M059J (cell line): Measurements from ENCODE around the gene MDM2. TPM values are rescaled to one million over a fixed set of nuclear protein-coding genes. Genes with fewer than 3 reads are reported as not detected.

ENCODE experiments used
- DNase-seq: peaks from one replicate; pipeline ENCODE4 v3.0.0-alpha.2; 2012; ENCODE audit warnings: low read depth
- total RNA-seq: library from RNA; depleted of rRNA; stranded (reverse); fragments of >200 nt; shearing (Covaris generic); gene quantifications from 2 replicates; pipeline ENCODE4 v1.2.3, GENCODE V29; 2014; rRNA removed

The MDM2 gene
- total RNA-seq, result 33.5 and 45.2 TPM in 2 replicates

GRCh38 chr12:68807576-68808387 is at the start of gene MDM2:
Gene MDM2 (plus strand): TSS chr12:68808177. CDS start chr12:68808478, 301 bp downstream.
- peak; percentile 86 for DNase-seq

GRCh38 chr12:68759852-68760251 is 48.1 kb upstream of the MDM2 start:
- DNase-seq, result no peak

- no peak for DNase-seq
Measured at GRCh38 chr12:68760806-68761441, 47.1 kb upstream of the MDM2 start.

- DNase-seq, result no peak
Measured at GRCh38 chr12:68761442-68761812, 46.5 kb upstream of the MDM2 start.

- no peak for DNase-seq
Measured at GRCh38 chr12:68761901-68762630, 45.9 kb upstream of the MDM2 start.

- no peak for DNase-seq
Measured at GRCh38 chr12:68762691-68763090, 45.3 kb upstream of the MDM2 start.

- DNase-seq, result no peak
Measured at GRCh38 chr12:68765696-68766095, 42.3 kb upstream of the MDM2 start.

GRCh38 chr12:68766646-68767045 is 41.3 kb upstream of the MDM2 start:
- no peak for DNase-seq

- DNase-seq, result no peak
Measured at GRCh38 chr12:68767191-68767590, 40.8 kb upstream of the MDM2 start.

- no peak for DNase-seq
Measured at GRCh38 chr12:68768431-68768939, 39.5 kb upstream of the MDM2 start.

GRCh38 chr12:68769941-68770340 is 38.0 kb upstream of the MDM2 start:
- DNase-seq, result no peak

GRCh38 chr12:68771223-68771925 is 36.6 kb upstream of the MDM2 start:
- DNase-seq, result no peak

- DNase-seq, result no peak
Measured at GRCh38 chr12:68772714-68773113, 35.3 kb upstream of the MDM2 start.

GRCh38 chr12:68773582-68773981 is 34.4 kb upstream of the MDM2 start:
- DNase-seq, result no peak

GRCh38 chr12:68775121-68775630 is 32.8 kb upstream of the MDM2 start:
- DNase-seq, result no peak

- no peak for DNase-seq
Measured at GRCh38 chr12:68776976-68777610, 30.9 kb upstream of the MDM2 start.

- DNase-seq, result no peak
Measured at GRCh38 chr12:68779280-68779679, 28.7 kb upstream of the MDM2 start.

GRCh38 chr12:68780731-68781130 is 27.2 kb upstream of the MDM2 start:
- DNase-seq, result no peak

GRCh38 chr12:68781728-68782127 is 26.2 kb upstream of the MDM2 start:
- no peak for DNase-seq

- no peak for DNase-seq
Measured at GRCh38 chr12:68784015-68784414, 24.0 kb upstream of the MDM2 start.

- DNase-seq, result no peak
Measured at GRCh38 chr12:68785358-68785757, 22.6 kb upstream of the MDM2 start.
